ENCODE data around the gene SLC22A3.
A peak's percentile ranks its signal among the peaks of the same experiment; 100 is the strongest.
"Not testable (repeated sequence)": the region's sequence is repeated elsewhere in the genome, so short reads cannot be mapped to it uniquely, and the experiment has no call there.

SLC22A3 gene

DNA sequence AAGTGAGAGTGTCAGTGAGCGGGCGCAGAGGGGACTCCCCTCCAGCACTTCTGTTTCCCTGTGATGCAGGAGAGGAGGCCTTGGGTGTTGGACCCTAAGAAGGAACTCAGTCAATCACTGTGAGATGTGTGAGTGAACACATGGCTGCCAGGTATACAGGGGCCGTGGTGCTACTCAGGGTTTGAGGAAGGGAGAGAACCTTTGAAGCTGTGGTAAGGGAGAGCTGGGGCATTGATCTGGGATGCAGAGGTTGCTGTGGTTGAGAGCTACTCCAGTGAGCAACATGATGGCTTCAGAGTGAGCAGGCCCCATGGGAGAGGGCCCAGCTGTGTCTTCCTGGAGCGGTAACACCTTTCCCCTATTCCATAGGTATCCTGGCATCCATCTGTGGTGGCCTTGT, 99.2 kb downstream of the SLC22A3 start:
- no peak overlapping the region for H3K27ac ChIP-seq
- TF ChIP-seq, protein P1, sequence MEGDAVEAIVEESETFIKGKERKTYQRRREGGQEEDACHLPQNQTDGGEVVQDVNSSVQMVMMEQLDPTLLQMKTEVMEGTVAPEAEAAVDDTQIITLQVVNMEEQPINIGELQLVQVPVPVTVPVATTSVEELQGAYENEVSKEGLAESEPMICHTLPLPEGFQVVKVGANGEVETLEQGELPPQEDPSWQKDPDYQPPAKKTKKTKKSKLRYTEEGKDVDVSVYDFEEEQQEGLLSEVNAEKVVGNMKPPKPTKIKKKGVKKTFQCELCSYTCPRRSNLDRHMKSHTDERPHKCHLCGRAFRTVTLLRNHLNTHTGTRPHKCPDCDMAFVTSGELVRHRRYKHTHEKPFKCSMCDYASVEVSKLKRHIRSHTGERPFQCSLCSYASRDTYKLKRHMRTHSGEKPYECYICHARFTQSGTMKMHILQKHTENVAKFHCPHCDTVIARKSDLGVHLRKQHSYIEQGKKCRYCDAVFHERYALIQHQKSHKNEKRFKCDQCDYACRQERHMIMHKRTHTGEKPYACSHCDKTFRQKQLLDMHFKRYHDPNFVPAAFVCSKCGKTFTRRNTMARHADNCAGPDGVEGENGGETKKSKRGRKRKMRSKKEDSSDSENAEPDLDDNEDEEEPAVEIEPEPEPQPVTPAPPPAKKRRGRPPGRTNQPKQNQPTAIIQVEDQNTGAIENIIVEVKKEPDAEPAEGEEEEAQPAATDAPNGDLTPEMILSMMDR (conservative IDR thresholded peaks at IDR 0.05): no peak
- no peak for TF ChIP-seq ZFX (IDR thresholded peaks at IDR 0.05)

DNA sequence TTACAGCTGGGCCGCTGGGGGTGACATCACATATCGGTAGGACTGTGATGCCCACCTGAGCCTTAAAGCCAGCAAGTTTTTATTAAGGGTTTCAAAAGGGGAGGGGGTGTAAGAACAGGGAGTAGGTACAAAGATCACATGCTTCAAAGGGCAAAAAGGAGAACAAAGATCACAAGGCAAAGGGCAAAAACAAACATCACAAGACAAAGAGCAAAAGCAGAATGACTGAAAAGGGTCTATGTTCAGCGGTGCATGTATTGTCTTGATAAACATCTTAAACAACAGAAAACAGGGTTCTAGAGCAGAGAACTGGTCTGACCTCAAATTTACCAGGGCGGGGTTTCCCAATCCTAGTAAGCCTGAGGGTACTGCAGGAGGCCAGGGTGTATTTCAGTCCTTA, 101.6 kb downstream of the SLC22A3 start:
- H3K27ac ChIP-seq: not testable (repeated sequence)

DNA sequence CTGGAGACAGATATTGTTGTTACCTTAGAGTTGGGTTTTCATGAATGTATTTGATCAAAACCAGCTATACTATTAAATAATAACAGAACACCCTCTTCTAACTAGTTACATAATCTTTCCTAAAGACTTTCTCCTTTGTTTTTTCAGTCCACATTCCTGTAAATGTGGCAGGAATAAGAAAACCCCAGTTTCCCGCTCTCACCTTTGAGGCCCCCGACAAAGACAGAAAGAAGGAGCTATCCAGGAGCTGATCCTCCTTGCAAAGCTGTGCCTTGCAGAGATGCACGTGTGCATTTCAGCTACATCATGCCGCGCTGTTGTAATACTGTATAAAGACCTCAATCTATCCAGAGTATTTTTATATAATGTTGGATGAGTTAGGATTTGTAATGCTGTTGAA, 102.7 kb downstream of the SLC22A3 start:
- TF ChIP-seq, protein P1 (conservative IDR thresholded peaks at IDR 0.05): no peak
- no peak for TF ChIP-seq ZFX (IDR thresholded peaks at IDR 0.05)
- no peak overlapping the region for H3K27ac ChIP-seq

DNA sequence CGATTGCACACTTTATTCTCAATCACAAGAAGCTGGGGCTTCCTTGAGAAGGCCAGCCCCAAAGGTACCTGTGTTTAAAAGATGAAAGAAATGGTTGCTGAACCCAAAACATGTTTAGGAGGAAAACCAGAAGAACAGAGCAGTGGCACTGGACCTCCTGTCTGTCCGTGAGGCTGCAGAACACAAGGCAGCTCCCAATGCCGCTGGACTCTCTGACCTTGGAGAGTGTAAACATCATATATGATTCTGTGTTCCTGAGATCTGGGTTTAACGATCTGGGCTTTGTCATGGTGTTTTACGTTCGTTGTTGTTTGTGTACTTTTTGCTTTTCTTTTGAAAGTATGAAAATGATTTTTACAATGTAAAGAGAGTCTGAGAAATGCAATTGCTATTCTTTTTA, 106.1 kb downstream of the SLC22A3 start:
- TF ChIP-seq, protein P1 (conservative IDR thresholded peaks at IDR 0.05): no peak
- TF ChIP-seq ZFX (IDR thresholded peaks at IDR 0.05): no peak
- no peak overlapping the region for H3K27ac ChIP-seq

DNA sequence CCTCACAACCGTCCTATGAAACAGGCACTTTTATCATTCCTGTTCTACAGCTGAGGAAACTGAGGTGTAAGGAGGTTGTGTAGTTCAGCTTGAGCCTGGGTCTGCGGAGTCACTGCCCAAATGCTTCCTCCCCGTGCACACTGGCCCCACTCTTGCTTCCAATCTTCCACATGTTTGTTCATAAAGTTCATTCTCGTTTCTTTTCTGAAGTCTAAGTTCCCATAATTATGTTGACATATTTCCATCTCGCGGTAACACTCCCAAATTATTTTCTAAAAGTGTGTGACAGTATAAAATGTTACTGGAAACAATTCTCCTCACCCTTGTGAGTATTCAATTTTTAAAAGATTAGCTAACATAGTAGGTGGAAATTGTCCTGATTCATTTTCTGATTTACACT, 106.9 kb downstream of the SLC22A3 start:
- H3K27ac ChIP-seq: no peak overlapping the region
- no peak for TF ChIP-seq ZFX (IDR thresholded peaks at IDR 0.05)
- TF ChIP-seq, protein P1 (conservative IDR thresholded peaks at IDR 0.05): no peak

DNA sequence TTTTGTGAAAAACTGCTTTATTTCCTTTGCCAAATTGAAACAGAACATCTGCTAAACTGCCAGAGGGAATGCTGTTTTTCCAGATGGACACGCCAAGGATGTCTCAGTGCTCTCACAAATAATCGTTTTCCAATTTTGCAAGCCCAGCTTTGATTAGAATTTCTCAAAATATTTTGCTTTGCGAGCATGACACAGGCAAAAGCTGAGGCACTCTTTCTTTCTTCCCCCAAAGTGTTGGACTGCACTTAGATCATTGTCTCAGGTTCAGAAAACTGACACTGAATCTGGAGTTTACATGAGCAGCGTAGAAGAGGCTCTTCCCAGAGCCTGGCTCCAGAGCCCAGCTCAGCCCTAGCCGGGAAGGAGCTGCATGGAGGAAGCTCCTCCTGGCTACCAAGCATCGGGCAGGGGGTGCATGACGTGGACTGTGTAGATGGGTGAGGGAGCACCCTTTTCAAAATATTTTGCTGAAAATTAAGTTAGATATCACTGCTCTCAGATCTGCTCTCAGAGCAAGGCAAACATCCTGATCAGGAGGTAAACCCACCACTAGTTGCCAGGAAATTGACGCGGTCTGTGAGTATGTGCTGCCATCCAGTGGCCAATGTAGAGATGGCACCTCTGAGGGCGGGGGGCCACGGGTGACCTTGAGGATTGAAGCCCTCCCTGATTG, 107.5 kb downstream of the SLC22A3 start:
- H3K27ac ChIP-seq: peak overlapping the region; percentile 45
- TF ChIP-seq ZFX (IDR thresholded peaks at IDR 0.05): no peak
- TF ChIP-seq, protein P1 (conservative IDR thresholded peaks at IDR 0.05): peak; percentile 91

DNA sequence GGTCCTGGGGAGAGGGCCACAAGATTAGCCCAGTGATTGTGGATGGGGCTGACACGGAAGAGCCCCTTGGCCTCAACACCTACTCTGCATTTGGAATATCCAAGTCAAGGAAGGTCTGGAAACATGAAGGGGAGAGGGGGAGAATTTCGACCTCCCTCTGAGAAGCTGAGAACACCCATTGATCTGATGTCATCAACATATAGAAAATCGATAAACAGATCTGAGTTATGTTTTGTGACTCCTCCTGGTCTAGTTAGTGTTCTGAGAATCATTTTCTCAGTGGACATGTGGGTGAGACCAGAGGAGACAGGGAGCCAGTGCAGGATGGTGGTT, 108.0 kb downstream of the SLC22A3 start:
- H3K27ac ChIP-seq: peak overlapping the region; percentile 45; the same call in 1 of the 2 replicates
- no peak for TF ChIP-seq ZFX (IDR thresholded peaks at IDR 0.05)
- TF ChIP-seq, protein P1 (conservative IDR thresholded peaks at IDR 0.05): peak; percentile 33

DNA sequence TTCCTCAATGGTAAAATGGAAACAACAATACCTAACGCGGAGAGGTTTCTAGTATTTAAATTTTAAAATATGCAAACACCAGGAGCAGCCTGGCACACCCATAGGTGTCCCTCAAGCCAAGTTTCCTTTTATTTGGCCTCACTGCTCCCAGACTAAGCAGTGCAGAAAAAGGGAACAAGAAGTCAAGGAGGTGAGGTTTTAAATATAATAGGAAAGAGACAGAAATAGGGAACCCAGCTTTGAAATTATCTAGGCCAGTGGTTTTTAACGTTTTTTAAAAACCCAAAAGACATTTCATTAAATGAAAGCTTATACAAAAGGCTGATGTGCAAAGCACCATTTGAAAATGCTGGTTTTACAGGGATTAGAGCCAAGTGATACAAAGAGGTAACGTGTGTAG, 109.6 kb downstream of the SLC22A3 start:
- no peak overlapping the region for H3K27ac ChIP-seq
- TF ChIP-seq ZFX (IDR thresholded peaks at IDR 0.05): no peak
- TF ChIP-seq, protein P1 (conservative IDR thresholded peaks at IDR 0.05): no peak
